GM19043 (cell line): Measurements from ENCODE around the gene ARL10.

Experiments
- ATAC-seq: cut with Tn5 transposase; IDR thresholded peaks from one replicate; pipeline ENCODE4 v1.9.1; 2021; ENCODE audit warnings: low read depth; ENCODE audit not compliant: unreplicated experiment

The ARL10 gene

DNA sequence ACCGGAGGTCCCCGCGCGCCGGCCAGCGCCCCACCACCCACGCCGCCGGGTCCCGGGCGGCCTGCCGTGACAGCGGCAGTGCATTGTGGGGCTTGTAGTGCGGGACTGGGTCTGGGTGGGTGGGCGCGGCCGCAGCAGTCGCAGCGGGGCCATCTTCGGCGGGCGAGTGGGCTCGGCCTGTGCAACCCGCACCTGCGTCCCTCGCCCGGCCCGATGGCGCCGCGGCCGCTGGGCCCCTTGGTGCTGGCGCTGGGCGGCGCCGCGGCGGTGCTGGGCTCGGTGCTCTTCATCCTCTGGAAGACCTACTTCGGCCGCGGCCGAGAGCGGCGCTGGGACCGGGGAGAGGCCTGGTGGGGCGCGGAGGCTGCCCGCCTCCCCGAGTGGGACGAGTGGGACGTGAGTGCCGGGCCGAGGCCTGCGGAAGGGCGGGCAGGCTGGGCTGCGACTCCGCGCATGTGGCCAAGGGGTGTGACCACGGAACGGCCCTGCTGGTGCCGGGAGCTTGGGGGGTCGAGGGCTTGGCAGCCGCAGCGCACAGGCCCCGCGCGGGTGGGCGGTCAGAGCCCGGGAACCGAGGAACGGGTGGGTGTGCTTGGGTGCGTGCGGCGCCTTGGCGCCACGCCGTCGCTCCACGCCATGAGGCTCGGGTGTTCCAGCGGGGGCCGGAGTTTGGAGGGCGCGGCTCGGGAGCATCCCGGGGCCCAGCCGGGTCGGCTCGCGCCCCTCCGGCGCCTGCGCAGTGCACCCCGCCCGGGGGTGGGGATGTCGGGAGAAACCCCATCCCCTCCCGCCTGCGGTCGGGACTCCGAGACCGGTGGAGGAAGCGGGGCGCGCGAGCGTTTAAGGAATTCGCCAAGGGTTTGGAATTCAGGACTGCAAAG is at the start of gene ARL10:
Gene ARL10, plus strand, starts transcription at position 137 of the 881 bp plus-strand sequence. Its CDS starts 77 bp downstream, at position 214.
- peak; percentile 36 for ATAC-seq

GRCh38 chr5:176317534-176318374 is 47.5 kb upstream of the ARL10 start:
- ATAC-seq, result no peak

DNA sequence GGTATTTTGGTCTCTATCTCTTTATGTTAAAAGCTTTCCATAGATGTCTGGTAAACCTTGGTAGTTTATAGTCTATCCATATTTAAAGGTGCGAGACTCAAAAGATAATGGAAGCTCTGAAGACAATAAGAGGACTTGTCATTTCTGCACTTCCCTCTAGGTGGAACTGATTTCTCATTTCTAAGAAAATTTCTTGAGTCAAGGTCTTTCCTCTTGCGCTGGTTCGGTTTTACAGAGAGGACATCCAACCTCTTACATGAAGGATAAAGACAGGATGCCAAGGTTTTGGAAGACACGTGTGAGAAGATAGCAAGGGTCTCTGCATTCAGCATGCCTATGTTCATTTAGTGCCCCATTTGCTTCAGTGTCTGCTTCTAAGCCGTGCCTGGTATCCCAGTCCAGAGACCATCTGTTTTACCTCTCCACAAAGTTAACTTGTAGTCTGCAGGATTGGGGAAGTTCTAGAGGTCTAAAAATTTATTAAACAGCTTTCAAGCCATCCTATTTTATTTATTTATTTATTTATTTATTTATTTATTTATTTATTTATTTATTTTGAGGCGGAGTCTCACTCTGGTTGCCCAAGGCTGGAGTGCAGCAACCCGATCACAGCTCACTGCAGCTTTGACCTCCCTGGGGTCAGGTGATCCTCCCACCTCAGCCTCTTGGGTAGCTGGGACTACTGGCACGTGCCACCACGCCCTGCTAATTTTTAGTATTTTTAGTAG is 45.3 kb upstream of the ARL10 start:
- ATAC-seq, result no peak

DNA sequence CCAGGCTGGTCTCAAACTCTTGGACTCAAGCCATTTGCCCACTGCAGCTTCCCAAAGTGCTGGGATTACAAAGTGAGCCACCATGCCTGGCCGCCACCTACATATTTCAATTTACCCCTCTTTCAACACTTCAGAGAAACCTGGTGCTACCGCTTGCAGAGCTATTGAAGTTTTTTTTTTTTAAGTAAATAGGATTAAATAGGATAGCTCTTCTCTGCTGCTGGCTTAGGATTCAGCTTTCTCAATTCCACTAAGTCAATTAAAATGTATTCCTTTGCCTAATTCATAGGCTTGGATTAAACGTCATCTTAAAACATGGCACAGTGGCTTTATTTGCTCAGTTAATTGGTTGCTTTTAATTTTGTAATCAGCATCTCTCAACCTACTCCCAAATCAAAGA is 44.7 kb upstream of the ARL10 start:
- ATAC-seq, result no peak

DNA sequence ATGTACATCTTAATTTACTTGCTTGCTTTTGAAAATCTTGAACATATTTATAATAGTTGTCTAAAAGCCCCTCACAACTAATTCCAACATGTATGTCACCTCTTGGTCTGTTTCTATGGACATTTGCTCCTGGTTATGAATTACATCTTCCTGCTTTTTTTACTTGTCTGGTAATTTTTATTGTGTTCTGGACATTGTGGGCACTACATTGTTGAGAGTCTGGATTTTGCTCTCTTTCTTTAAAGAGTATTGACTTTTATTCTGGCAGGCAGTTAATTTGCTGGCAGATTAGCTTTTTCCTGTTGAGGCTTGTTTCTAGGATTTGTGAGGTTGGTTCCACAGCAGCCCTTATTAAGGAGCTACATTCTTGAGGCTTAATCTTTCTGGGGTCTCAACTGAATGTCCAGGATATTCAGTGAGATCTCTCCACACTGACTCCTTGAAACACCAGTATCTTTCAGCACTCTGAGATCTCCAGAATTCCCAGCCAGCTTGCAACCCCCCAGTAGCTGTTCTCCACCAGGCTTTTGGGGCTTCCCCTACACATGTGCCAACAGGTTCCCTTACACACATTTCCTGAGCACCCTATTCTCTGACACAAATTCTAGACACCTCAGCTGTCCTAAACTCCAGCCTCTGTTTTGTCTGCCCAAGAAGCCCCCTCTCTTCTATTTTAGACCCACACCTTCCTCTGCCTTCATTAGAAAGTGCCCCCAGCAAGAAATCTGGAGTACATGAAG is 31.1 kb upstream of the ARL10 start:
- no peak for ATAC-seq

DNA sequence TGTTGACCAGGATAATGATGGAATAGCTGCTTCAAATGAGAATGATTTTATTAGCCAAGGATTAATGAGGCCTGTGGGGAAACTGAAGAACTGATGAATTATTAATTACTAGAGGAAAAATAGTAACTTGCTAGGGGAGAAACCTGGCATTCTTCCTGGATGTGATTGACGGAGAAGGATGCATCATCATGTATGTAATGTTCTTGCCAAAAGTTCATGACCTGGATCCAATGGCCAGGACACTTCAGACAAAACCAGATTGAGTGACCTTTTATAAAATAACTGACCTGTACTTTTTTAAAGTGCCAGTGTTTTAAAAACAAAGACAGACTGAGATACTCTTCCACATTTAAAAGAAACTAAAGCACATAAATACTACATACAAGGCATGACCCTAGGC is 27.4 kb upstream of the ARL10 start:
- no peak for ATAC-seq

- ATAC-seq, result no peak
Observed at GRCh38 chr5:176339304-176339703, 26.0 kb upstream of the ARL10 start.

DNA sequence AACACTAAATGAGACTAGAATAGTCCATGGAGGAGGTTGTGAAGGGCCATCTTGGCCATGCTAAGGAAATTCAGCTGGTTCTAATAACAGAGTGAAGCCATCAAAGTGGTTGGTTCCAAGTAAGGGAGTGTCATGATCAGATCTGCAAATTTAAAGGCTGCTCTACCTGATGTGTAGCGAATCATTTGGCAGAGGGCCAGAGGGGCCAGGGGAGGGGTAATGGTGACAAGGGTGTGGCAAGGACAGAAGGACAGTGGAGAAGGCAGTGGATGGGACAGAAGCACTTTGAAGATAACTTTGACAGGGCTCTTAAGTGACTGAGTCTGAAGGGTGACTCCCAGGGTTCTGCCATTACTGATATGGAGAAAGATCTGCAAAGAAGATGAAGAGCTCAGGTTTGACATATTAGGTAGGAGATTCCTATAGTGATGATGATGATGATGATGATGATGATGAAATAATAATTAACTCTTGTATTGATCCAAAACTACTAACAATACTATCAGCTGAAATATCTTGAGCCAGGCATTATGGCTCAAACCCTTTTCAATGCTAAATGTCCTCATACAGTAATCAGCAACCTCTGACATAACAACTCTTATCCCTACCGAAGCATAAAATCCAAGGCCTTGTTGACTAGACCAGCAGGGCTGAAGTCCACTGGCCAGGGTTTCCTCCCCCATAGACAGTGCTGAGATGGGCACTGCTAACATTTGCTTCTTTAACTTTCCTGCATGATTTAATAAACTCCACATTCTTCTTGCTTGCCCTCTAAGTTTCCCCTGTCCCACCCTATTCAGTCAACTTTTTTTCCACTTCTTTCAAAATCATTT is 23.7 kb upstream of the ARL10 start:
- no peak for ATAC-seq

DNA sequence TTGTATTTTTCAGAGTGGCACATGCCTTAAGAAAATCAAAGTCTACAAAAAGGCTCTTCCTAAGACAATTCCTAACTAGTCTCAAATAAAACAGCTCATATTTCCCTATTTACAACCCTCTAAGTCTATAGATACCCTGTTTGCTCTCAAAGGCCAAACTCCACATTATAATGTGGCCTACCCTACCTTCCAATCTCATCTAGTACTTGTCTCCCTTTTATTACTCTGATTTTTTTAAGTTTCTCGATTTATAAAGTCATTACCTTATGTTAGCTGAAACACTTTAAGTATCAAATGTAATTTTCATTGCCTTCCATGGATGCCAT is 23.2 kb upstream of the ARL10 start:
- ATAC-seq, result no peak

DNA sequence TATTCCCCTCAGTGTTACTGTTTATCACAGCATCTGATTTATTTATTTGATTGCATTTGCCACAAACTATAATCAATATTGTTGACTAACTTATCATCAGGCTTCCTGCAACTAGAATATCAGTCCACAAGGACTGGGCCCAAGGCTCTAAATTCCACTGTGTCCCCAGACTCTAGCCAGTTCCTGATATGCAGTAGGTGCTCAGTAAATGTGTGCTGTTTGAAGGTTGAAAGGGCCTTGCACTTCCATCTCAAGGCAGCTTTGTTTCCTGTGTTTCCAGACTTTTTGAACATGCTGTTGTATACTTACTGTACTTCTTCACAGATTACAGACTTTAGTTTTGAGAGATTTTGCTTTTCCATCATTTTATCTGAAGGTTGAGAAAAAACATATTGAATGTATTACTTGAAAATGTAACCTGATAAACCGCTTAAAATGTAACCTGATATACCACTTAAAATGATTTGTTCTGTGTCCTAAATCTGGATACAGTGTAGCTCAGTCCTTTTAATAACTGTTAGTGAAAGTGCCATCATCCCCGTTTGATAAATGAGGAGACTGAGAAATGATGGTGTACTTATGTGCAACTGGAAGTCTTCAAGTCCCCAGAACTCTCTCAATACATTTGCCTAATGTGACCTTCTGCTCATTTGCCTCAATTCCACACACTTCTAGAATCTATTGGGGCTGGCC is 22.4 kb upstream of the ARL10 start:
- no peak for ATAC-seq

- ATAC-seq, result no peak
Observed at GRCh38 chr5:176350416-176350815, 14.9 kb upstream of the ARL10 start.

DNA sequence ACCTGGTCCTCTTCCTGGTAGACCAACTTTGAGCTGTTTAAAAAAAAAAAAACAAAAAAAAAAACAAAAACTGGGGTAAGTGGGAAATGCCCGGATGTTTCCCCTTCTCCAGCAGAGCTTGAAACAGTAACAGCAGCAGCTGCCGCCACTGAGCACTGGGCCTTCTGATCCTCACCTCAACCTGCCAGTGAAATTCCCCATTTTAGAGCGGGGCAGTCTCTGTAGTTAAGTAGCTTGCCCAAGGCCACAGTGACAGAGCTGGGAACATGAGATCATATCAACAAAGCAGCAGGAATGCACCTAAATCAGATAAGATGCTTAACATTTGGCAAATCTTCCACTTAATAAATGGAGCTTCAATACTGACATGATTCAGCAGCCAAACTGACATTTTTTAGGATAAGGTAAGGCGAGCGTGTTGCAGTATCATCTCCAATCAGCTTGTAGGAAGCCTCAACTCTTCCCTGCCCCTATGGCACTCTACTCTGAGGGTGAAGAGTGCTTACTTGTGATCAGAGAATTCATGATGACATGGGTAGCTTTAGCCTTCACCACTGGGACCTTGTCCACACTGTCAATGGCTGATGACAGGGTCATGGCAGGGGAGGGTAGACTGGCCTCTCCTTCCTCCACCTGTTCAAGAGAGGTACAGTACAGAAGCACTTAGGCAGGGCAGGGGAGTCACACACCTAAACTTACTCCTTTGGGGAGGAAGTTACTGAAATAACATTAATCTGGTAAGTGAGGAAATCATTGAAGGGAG is 13.0 kb upstream of the ARL10 start:
- ATAC-seq, result no peak

GRCh38 chr5:176353533-176353932 is 11.8 kb upstream of the ARL10 start:
- ATAC-seq, result no peak

GRCh38 chr5:176355400-176356178 is 9.7 kb upstream of the ARL10 start:
- no peak for ATAC-seq

GRCh38 chr5:176356179-176356566 is 9.1 kb upstream of the ARL10 start:
- no peak for ATAC-seq

GRCh38 chr5:176359658-176360057 is 5.6 kb upstream of the ARL10 start:
- no peak for ATAC-seq

- ATAC-seq, result no peak
Observed at GRCh38 chr5:176360894-176361436, 4.3 kb upstream of the ARL10 start.
